Stimulated activated naive CD8-positive, alpha-beta T cell treated with anti-CD3 and anti-CD28 coated beads, Interleukin-15, Interleukin-2, amounts not matched to agents 100 ng/mL and 50 ng/mL, for 24 hours (primary cell): Measurements from ENCODE around the gene SRGAP3.
A peak's percentile ranks its signal among the peaks of the same experiment; 100 is the strongest.

Experiments used
- H3K27ac Mint-ChIP-seq: one replicate; pipeline ENCODE4 v1.8.0; 2021; ENCODE audit warnings: mild to moderate bottlenecking, mixed read lengths
- H3K27me3 Mint-ChIP-seq: one replicate; pipeline ENCODE4 v1.8.0; 2021; ENCODE audit warnings: mixed read lengths
- H3K36me3 Mint-ChIP-seq: one replicate; pipeline ENCODE4 v1.8.0; 2021; ENCODE audit warnings: low read depth, mixed read lengths
- H3K4me1 Mint-ChIP-seq: one replicate; pipeline ENCODE4 v1.8.0; 2021; ENCODE audit warnings: low read depth, mixed read lengths
- H3K4me3 Mint-ChIP-seq: one replicate; pipeline ENCODE4 v1.8.0; 2021; ENCODE audit warnings: mild to moderate bottlenecking, mixed read lengths
- H3K9me3 Mint-ChIP-seq: one replicate; pipeline ENCODE4 v1.8.0; 2021; ENCODE audit warnings: mixed read lengths

The SRGAP3 gene

DNA sequence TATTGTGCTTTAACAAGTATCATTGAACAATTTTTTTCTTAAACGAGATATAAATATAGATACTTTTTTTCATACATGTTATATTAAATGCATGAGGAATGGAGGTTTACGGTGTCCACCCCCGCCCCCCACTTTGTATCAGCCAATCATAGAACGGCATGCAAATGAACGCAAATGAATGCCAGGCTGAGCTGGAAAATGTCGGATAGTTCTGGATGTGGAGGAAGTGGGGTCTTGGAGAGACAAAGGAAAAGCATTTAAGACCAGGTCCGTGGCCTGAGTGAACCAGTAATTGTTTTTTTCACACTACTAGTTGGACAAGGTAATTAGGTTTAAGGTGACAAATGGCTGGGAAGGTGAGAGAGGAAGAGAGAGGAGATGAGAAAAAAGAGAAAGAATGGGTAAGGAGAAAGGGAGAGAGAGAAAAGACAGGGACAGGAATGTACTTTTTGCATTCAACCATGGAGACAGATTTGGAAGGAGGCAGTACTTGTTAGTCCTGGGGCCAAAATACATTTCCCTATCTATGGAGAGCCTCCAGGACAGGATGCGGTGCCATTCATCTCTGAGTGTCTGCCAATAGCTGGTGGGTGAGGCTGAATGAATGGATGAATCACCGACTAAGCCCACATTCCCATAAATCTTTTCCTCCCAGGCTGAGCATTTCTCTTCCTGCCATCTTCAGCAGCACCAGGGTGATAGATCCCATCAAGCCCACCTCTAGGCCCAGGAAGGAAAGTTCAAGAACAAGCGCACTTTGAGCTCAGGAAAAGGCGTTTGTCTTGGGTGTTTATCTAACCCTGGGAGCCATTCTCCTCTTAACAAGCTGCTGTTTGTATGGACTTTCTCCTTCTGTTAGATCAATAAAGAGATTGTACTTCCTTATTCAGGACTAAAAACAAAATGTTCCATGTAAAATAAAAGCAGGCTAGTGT lies 284.7 kb downstream of the SRGAP3 start:
- Mint-ChIP-seq H3K4me3 (peak overlapping the region; percentile 94), H3K27ac (no peak overlapping the region), H3K27me3 (peaks cover 3% of the 10 kb centered on the region), H3K9me3 (no peaks in the 10 kb centered on the region), H3K4me1 (peaks cover 43% of the 10 kb centered on the region), H3K36me3 (peaks cover 16% of the 10 kb centered on the region)

GRCh38 chr3:8963137-8963853 lies 286.2 kb downstream of the SRGAP3 start, which contains the start of gene RAD18:
RAD18 (minus strand) TSS chr3:8963472; CDS start chr3:8963385, 87 bp downstream.
- Mint-ChIP-seq H3K4me3 (peak within 1 kb of the TSS; percentile 94), H3K36me3 (peaks cover 30% of the 10 kb centered on the region), H3K27ac (peak within 1 kb of the TSS; percentile 88), H3K4me1 (peaks cover 45% of the 10 kb centered on the region), H3K27me3 (peaks cover 3% of the 10 kb centered on the region), H3K9me3 (no peaks in the 10 kb centered on the region)

- Mint-ChIP-seq H3K27ac (peak overlapping the region; percentile 88), H3K4me3 (peak overlapping the region; percentile 94), H3K27me3 (no peaks in the 10 kb centered on the region), H3K9me3 (no peaks in the 10 kb centered on the region), H3K4me1 (peaks cover 45% of the 10 kb centered on the region), H3K36me3 (peaks cover 37% of the 10 kb centered on the region)
Observed at GRCh38 chr3:8962226-8962861, 287.1 kb downstream of the SRGAP3 start.

DNA sequence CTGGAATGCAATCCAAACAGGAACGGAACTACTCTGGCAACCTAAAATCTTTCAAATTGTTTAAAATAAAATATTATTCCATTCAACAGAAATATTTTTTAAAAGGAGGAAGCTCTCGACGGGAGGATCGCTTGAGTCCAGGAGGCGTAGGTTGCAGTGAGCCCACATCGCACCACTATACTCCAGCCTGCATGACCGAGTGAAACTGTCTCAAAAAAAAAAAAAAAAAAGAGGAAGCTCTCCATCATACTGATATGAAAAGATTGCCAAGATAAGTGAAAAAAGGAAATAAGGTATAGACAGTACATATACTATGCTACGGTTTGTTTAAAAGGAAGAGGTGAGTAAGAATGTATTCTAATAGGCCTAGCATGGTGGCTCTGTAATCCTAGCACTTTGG lies 289.8 kb downstream of the SRGAP3 start:
- Mint-ChIP-seq H3K27me3 (no peaks in the 10 kb centered on the region), H3K4me1 (peaks cover 52% of the 10 kb centered on the region), H3K27ac (no peak overlapping the region), H3K36me3 (peaks cover 53% of the 10 kb centered on the region), H3K9me3 (no peaks in the 10 kb centered on the region), H3K4me3 (no peak overlapping the region)

- no peaks in the 10 kb centered on the region for H3K27me3 Mint-ChIP-seq
- no peaks in the 10 kb centered on the region for H3K9me3 Mint-ChIP-seq
- peaks cover 50% of the 10 kb centered on the region for H3K36me3 Mint-ChIP-seq
- no peak overlapping the region for H3K27ac Mint-ChIP-seq
- peaks cover 17% of the 10 kb centered on the region for H3K4me1 Mint-ChIP-seq
- H3K4me3 Mint-ChIP-seq = no peak overlapping the region
Observed at GRCh38 chr3:8954938-8955763, 294.3 kb downstream of the SRGAP3 start.

DNA sequence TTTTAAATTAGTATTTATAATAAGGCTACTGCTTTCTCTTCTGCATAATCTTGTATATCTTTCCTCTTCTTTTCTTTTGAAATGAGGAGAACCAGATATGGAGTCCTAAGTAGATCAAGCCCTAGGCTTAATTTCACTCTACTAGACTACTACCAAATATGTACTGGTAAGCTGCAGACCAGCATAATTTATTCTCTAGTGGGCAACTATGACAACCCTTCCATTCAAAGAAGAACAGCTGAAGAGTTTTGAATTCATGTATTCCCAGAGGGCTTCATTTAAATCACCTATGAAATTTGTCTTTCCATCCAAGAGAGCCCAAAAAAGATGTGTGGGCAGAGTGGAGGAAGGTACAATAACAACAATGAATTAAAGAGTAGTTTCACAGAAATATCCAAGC lies 296.1 kb downstream of the SRGAP3 start:
- Mint-ChIP-seq H3K36me3 (peaks cover 33% of the 10 kb centered on the region), H3K9me3 (no peaks in the 10 kb centered on the region), H3K4me1 (peaks cover 11% of the 10 kb centered on the region), H3K4me3 (no peak overlapping the region), H3K27me3 (no peaks in the 10 kb centered on the region), H3K27ac (no peak overlapping the region)

DNA sequence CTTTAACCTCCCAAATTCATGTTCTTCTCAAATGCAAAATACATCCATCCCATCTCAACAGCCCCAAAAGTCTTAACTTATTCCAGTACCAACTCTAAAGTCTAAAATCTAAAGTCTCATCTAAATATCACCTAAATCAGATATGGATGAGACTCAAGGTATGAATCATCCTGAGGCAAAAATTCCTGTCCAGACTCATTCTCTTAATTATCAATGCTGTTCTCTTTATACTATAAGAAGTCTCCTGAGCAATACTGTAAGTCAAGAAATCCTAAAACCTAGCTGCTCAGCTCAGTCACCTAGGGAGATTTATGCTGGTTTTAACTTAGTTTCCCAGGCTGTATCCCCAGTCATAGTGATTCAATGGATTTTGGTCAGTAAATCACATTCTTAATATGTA lies 297.3 kb downstream of the SRGAP3 start:
- H3K27me3 Mint-ChIP-seq = no peaks in the 10 kb centered on the region
- H3K4me1 Mint-ChIP-seq = peaks cover 11% of the 10 kb centered on the region
- no peak overlapping the region for H3K27ac Mint-ChIP-seq
- H3K36me3 Mint-ChIP-seq = peaks cover 36% of the 10 kb centered on the region
- no peak overlapping the region for H3K4me3 Mint-ChIP-seq
- H3K9me3 Mint-ChIP-seq = no peaks in the 10 kb centered on the region

DNA sequence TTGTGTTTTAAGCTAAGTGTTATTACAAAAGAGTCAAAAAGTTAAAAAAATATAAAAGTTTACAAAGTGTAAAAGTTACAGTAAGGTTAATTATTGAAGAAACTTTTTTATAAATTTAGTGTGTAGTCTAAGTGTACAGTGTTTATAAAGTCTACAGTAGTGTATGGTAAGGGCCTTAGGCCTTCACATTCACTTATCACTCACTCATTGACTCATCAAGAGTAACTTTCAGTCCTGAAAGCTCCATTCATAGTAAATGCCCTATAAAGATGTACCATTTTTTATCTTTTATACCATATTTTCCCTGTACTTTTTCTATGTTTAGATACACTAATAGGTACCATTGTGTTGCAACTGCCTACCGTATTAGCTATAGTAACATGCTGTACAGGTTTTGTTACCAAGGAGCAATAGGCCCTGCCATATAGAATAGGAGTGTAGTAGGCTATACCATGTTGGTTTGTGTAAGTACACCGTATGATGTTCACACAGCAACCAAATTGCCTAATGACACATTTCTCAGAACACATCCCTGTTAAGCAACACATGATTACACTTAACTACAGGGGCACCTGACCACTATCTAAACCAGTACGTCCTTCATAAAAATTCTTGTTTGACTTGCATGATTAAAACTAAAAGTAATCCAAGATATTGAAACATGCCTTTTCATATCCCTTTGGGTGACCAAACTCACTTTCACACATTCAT lies 303.4 kb downstream of the SRGAP3 start:
- Mint-ChIP-seq H3K27ac (no peak overlapping the region), H3K36me3 (peaks cover 73% of the 10 kb centered on the region), H3K4me1 (peaks cover 4% of the 10 kb centered on the region)

GRCh38 chr3:8942746-8943488 lies 306.5 kb downstream of the SRGAP3 start:
- Mint-ChIP-seq H3K9me3 (peaks cover 16% of the 10 kb centered on the region), H3K27me3 (no peaks in the 10 kb centered on the region), H3K27ac (no peak overlapping the region), H3K4me1 (no peaks in the 10 kb centered on the region), H3K36me3 (peaks cover 84% of the 10 kb centered on the region), H3K4me3 (no peak overlapping the region)

More for the DNA sequence above, 303.4 kb downstream of the SRGAP3 start:
- peaks cover 16% of the 10 kb centered on the region for H3K9me3 Mint-ChIP-seq
- H3K27me3 Mint-ChIP-seq = no peaks in the 10 kb centered on the region
- no peak overlapping the region for H3K4me3 Mint-ChIP-seq

DNA sequence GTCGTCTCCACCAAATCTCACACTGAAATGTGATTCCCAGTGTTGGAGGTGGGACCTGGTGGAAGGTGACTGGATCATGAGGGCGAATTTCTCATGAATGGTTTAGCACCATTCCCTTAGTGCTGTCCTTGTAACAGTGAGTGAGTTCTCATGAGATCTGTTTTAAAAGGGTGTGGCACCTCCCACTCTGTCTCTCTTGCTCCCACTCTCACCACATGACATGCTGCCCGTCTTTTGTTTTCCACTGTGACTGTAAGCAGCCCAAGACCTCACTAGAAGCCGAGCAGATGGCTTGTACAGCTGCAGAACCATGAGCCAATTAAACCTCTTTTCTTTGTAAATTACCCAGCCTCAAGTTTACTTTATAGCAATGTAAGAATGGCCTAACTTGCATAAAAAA lies 307.3 kb downstream of the SRGAP3 start:
- peaks cover 84% of the 10 kb centered on the region for H3K36me3 Mint-ChIP-seq
- peaks cover 16% of the 10 kb centered on the region for H3K9me3 Mint-ChIP-seq
- H3K4me1 Mint-ChIP-seq = no peaks in the 10 kb centered on the region
- no peaks in the 10 kb centered on the region for H3K27me3 Mint-ChIP-seq
- no peak overlapping the region for H3K27ac Mint-ChIP-seq
- no peak overlapping the region for H3K4me3 Mint-ChIP-seq

DNA sequence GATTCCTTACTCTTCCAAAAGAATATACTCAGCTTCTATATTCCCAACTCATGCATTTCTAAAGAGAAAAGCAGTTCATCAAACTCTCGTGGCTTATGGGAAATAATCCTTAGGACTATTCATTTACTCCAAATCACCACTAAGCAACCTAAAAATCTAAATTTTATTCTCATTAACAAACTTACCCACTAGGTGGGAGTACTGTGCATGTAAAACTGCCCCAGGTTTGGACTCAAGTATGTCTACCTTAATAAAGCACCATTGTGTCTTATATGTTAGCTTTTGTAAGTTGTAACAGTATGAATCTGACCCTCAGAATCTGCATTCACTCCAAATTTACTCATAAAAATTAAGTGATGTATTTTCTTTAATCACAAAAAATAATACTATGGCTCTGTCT lies 311.4 kb downstream of the SRGAP3 start:
- Mint-ChIP-seq H3K36me3 (peaks cover 77% of the 10 kb centered on the region), H3K9me3 (peaks cover 4% of the 10 kb centered on the region), H3K4me1 (no peaks in the 10 kb centered on the region), H3K27me3 (no peaks in the 10 kb centered on the region), H3K27ac (no peak overlapping the region), H3K4me3 (no peak overlapping the region)

DNA sequence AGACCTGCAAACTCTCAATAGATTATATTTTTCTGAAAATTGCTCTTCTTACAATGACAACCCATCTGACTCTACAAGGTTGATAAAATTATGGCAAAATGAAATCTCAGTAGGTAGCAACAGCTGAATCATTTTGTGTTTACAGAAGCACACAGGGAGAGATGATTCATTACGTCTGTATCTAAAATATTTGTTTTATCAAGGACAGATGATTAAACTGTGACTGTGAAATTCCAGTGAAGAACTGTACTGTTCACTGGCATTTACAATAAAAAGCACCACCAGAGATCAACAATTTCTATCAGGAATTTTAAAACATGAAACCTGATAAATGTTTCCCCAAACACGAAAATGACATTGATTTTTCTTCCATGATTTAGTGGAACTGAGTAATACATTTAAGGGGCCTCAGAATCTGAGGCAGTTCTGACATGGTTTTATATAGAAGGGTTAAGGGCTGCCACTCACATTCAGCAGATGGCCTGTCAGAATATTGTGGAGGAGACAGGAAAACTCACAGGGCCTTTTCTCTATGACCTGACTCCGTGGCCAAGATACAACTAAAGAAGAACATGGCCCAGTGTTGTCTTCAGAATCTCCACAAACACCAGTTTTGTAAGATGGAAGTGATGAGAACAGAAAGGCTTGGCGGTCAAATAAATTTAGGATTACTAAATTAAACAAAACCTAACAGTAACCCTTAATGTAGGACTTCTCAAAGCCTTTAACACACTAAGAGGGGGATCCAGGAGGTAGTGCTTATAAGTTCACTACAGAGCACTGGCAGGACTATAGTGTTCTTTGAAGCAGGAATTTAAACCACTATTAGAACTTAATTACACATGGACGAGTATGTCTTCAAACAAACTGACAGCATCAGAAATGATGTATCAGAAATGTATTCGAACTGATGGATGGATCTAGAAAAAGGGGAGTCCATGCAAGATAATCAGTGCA lies 312.1 kb downstream of the SRGAP3 start:
- Mint-ChIP-seq H3K4me3 (no peak overlapping the region), H3K4me1 (no peaks in the 10 kb centered on the region), H3K36me3 (peaks cover 73% of the 10 kb centered on the region), H3K27ac (no peak overlapping the region), H3K9me3 (no peaks in the 10 kb centered on the region), H3K27me3 (no peaks in the 10 kb centered on the region)
